ENCODE measurements around the gene STAT5B. TPM values are rescaled to one million over a fixed set of nuclear protein-coding genes. Genes with fewer than 3 reads are reported as not detected.
A peak's percentile ranks its signal among the peaks of the same experiment; 100 is the strongest.

STAT5B gene
- total RNA-seq, 2 donors from 2014 or later, result 35.7 to 51.4 TPM

DNA sequence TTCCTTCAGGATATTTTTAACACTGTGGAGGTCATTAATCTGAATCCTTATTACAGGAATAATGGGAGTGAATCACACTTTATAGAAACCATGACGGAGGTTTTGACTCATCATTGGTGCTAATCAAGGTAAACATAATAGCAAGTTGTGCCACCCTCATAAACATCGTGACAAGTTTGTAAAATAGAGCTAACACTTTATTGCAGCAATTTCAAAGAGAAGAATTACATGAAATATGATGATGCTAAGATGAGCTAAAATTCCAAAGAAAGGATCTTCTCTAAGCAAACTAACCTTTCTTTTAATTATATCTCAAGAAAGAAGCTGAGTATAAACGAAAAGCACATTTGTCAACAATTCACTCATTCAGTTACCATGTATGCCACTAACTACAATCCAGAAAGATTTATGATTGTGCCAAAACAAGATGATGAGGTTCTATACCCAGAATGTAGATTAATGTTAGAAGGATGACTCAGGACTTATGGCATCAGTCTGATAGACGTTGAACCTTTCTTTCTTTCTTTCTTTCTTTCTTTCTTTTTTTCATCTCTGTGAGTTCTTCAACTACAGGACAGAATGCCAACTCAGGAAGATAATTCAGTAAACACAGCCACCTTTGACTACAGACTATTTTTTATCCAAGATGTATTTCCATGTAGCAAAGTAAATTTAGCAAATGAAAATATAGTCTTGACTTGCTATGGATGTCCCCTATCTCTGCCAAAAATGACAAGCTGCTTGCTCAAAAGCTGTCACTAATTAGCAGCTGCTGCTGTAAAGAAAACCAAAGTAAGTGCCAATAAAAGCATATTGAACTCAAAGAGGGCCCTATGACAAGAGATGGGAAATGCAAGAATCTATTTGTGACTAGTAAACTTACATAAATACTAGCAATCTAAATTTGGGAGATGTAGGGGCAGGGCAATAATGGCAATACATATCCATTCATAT, 23.3 kb downstream of the STAT5B start:
- peaks cover 15% of the 10 kb centered on the region for H3K4me1 Mint-ChIP-seq
- no peaks in the 10 kb centered on the region for H3K9me3 Mint-ChIP-seq
- Histone ChIP-seq H3K36me3 (ENCODE audit: control insufficient read depth, insufficient read depth, low read length) (peaks cover 1% of the 10 kb centered on the region), H3K4me3 (ENCODE audit: low read length) (no peak overlapping the region), H3K9me3 (ENCODE audit: control insufficient read depth, low read length) (no peaks in the 10 kb centered on the region), H3K4me1 (ENCODE audit: control insufficient read depth, insufficient read depth, low read length) (peaks cover 5% of the 10 kb centered on the region), H3K27me3 (ENCODE audit: control insufficient read depth, insufficient read depth, low read length, poor library complexity, severe bottlenecking) (no peaks in the 10 kb centered on the region), H3K27ac (ENCODE audit: low read depth, low read length) (no peak overlapping the region), H3K9ac (ENCODE audit: extremely low read depth, low read length, poor library complexity, severe bottlenecking) (no peak overlapping the region)
- no peaks in the 10 kb centered on the region for H3K36me3 Mint-ChIP-seq (ENCODE audit: low read depth)
- 90 to 93% methylated on average over 2 to 4 of the region's 4 CpGs for WGBS, 2 experiments (ENCODE audit: insufficient coverage in 1 of 2, insufficient read length in 1 of 2)
- no peak overlapping the region for H3K4me3 Mint-ChIP-seq
- H3K27me3 Mint-ChIP-seq (ENCODE audit: insufficient read depth), result no peaks in the 10 kb centered on the region
- peak overlapping the region; percentile 28 for H3K27ac Mint-ChIP-seq
- TF ChIP-seq, protein P1, sequence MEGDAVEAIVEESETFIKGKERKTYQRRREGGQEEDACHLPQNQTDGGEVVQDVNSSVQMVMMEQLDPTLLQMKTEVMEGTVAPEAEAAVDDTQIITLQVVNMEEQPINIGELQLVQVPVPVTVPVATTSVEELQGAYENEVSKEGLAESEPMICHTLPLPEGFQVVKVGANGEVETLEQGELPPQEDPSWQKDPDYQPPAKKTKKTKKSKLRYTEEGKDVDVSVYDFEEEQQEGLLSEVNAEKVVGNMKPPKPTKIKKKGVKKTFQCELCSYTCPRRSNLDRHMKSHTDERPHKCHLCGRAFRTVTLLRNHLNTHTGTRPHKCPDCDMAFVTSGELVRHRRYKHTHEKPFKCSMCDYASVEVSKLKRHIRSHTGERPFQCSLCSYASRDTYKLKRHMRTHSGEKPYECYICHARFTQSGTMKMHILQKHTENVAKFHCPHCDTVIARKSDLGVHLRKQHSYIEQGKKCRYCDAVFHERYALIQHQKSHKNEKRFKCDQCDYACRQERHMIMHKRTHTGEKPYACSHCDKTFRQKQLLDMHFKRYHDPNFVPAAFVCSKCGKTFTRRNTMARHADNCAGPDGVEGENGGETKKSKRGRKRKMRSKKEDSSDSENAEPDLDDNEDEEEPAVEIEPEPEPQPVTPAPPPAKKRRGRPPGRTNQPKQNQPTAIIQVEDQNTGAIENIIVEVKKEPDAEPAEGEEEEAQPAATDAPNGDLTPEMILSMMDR (conservative IDR thresholded peaks at IDR 0.05), result no peak
- DNase-seq, result no peak

DNA sequence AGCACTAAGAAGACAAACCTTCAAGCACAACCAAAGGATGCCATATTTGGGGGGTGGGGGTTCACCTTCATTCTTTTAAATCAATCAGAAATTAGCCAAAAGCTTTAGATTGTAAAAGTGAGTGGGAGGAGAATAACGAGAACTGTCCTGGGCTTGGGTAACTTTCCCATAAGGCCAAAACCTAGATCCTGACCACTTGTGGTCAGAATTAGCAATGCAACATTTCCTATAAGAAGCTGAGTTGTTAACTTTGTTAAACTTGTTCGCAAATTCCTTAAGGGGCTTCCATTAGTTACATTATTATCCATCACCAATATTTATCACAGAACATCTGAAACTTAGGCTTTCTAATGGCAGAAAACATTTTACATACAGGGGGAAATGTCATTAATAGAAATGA, 25.1 kb downstream of the STAT5B start:
- H3K27ac Mint-ChIP-seq, result no peak overlapping the region
- Histone ChIP-seq H3K9me3 (ENCODE audit: control insufficient read depth, low read length) (no peaks in the 10 kb centered on the region), H3K4me3 (ENCODE audit: low read length) (no peak overlapping the region), H3K27ac (ENCODE audit: low read depth, low read length) (no peak overlapping the region), H3K27me3 (ENCODE audit: control insufficient read depth, insufficient read depth, low read length, poor library complexity, severe bottlenecking) (no peaks in the 10 kb centered on the region), H3K4me1 (ENCODE audit: control insufficient read depth, insufficient read depth, low read length) (no peaks in the 10 kb centered on the region), H3K36me3 (ENCODE audit: control insufficient read depth, insufficient read depth, low read length) (peaks cover 6% of the 10 kb centered on the region), H3K9ac (ENCODE audit: extremely low read depth, low read length, poor library complexity, severe bottlenecking) (no peak overlapping the region)
- no peaks in the 10 kb centered on the region for H3K9me3 Mint-ChIP-seq
- H3K36me3 Mint-ChIP-seq (ENCODE audit: low read depth), result no peaks in the 10 kb centered on the region
- H3K4me3 Mint-ChIP-seq, result no peak overlapping the region
- peaks cover 8% of the 10 kb centered on the region for H3K4me1 Mint-ChIP-seq
- H3K27me3 Mint-ChIP-seq (ENCODE audit: insufficient read depth), result no peaks in the 10 kb centered on the region
- TF ChIP-seq, protein P1 (conservative IDR thresholded peaks at IDR 0.05), result peak; percentile 66
- no peak for DNase-seq
- WGBS, 2 experiments (ENCODE audit: insufficient coverage in 1 of 2, insufficient read length in 1 of 2), result 81 to 100% methylated on average over 1 to 2 of the region's 2 CpGs

DNA sequence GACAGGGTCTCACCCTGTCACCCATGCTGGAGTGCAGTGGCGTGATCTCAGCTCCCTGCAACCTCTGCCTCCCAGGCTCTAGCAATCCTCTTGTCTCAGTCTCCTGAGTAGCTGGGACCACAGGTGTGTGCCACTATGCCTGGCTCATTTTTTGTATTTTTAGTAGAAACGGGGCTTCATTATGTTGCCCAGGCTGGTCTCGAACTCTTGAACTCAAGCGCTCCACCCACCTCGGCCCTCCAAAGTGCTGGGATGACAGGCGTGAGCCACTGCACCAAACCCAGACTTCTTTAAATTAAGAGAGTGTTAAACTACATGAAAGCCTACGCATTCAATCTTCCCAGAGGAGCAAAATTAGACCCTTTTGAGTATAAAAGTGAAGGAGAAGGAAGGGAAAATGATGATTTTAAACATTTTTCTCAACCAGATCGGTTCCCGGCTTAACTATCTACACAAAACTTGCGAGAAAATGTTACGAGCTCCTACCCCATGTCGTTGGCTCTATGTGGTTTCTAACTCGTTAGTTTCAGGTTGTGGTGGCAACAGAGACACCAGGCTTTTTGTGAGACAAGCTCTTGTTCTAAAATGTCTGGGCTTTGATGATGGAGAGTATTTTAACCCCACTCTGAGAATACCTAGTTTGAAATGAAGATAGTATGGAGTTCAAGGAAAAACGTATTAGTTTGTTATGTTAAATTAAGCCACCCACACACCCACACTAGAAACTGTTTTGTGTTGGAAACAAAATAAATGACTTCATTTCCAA, 26.3 kb downstream of the STAT5B start:
- no peaks in the 10 kb centered on the region for H3K27me3 Mint-ChIP-seq (ENCODE audit: insufficient read depth)
- H3K9ac ChIP-seq (ENCODE audit: extremely low read depth, low read length, poor library complexity, severe bottlenecking), result no peak overlapping the region
- H3K27me3 ChIP-seq (ENCODE audit: control insufficient read depth, insufficient read depth, low read length, poor library complexity, severe bottlenecking), result no peaks in the 10 kb centered on the region
- no peak overlapping the region for H3K4me3 Mint-ChIP-seq
- peaks cover 1% of the 10 kb centered on the region for H3K4me1 Mint-ChIP-seq
- no peaks in the 10 kb centered on the region for H3K9me3 Mint-ChIP-seq
- no peaks in the 10 kb centered on the region for H3K36me3 Mint-ChIP-seq (ENCODE audit: low read depth)
- H3K9me3 ChIP-seq (ENCODE audit: control insufficient read depth, low read length), result no peaks in the 10 kb centered on the region
- peaks cover 6% of the 10 kb centered on the region for H3K36me3 ChIP-seq (ENCODE audit: control insufficient read depth, insufficient read depth, low read length)
- no peak overlapping the region for H3K27ac Mint-ChIP-seq
- no peak for DNase-seq
- no peaks in the 10 kb centered on the region for H3K4me1 ChIP-seq (ENCODE audit: control insufficient read depth, insufficient read depth, low read length)
- no peak overlapping the region for H3K27ac ChIP-seq (ENCODE audit: low read depth, low read length)
- 94 to 99% methylated on average over 13 of the region's 14 CpGs for WGBS, 2 experiments (ENCODE audit: insufficient coverage in 1 of 2, insufficient read length in 1 of 2)
- H3K4me3 ChIP-seq (ENCODE audit: low read length), result no peak overlapping the region
- TF ChIP-seq, protein P1 (conservative IDR thresholded peaks at IDR 0.05), result no peak

All from endodermal cell (in vitro differentiated cells).